HUES48 (cell line): ENCODE data around the gene OAS3.

Experiments
- H3K27ac ChIP-seq: one replicate; pipeline ENCODE4 v1.7.0; 2013; ENCODE audit warnings: low read depth, low read length, inconsistent platforms
- H3K27me3 ChIP-seq: 2 replicates; pipeline ENCODE4 v1.6.1; 2013; ENCODE audit warnings: mild to moderate bottlenecking, low read length; ENCODE audit not compliant: control insufficient read depth, insufficient read depth
- H3K36me3 ChIP-seq: 2 replicates; pipeline ENCODE4 v1.6.1; 2013; ENCODE audit warnings: low read length; ENCODE audit not compliant: control insufficient read depth, insufficient read depth
- H3K4me1 ChIP-seq: 2 replicates; pipeline ENCODE4 v1.6.1; 2013; ENCODE audit warnings: mild to moderate bottlenecking, low read length; ENCODE audit not compliant: control insufficient read depth, insufficient read depth
- H3K4me3 ChIP-seq: 2 replicates; pipeline ENCODE4 v1.5.1; 2013; ENCODE audit warnings: mild to moderate bottlenecking, low read depth, low read length
- H3K9ac ChIP-seq: 2 replicates; pipeline ENCODE4 v1.6.1; 2013; ENCODE audit warnings: mild to moderate bottlenecking, low read depth, low read length, moderate library complexity
- H3K9me3 ChIP-seq: 2 replicates; pipeline ENCODE4 v1.6.1; 2013; ENCODE audit warnings: low read length; ENCODE audit not compliant: control insufficient read depth, insufficient read depth

The OAS3 gene

GRCh38 chr12:112927475-112927874, 10.8 kb upstream of the OAS3 start:
- peaks cover 3% of the 10 kb centered on the region; the same call in 1 of the 2 replicates for H3K9me3 ChIP-seq
- H3K9ac ChIP-seq: no peak overlapping the region
- H3K27me3 ChIP-seq: no peaks in the 10 kb centered on the region
- H3K27ac ChIP-seq: no peak overlapping the region
- H3K4me1 ChIP-seq: peaks cover 1% of the 10 kb centered on the region
- no peak overlapping the region for H3K4me3 ChIP-seq
- no peaks in the 10 kb centered on the region for H3K36me3 ChIP-seq

- Histone ChIP-seq H3K9ac (no peak overlapping the region), H3K36me3 (no peaks in the 10 kb centered on the region), H3K4me3 (no peak overlapping the region), H3K9me3 (peaks cover 3% of the 10 kb centered on the region; the same call in 1 of the 2 replicates), H3K27ac (no peak overlapping the region), H3K27me3 (no peaks in the 10 kb centered on the region), H3K4me1 (peaks cover 3% of the 10 kb centered on the region)
Measured at GRCh38 chr12:112927925-112928324, 10.3 kb upstream of the OAS3 start.

DNA sequence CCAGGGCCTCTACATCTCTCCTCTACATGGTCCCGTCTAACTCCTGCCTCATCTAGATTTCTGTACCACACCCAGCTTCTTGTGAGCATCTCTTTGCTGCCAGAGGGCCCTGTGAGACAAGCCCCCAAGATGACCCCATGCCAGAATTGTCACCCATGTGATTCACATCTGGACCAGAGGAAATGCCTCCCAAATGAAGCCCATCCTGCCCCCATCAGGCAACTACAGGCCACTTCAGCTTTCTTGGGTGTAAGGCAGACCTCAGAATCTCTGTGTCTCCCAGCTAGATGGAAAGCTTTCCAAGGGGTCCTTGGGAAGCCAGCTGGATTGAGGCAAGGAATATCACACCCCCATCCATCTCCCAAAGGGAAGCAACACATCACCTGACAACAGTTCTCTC, 9.3 kb upstream of the OAS3 start:
- H3K4me1 ChIP-seq: peaks cover 3% of the 10 kb centered on the region
- H3K27ac ChIP-seq: no peak overlapping the region

GRCh38 chr12:112929715-112930114, 8.6 kb upstream of the OAS3 start:
- no peaks in the 10 kb centered on the region for H3K27me3 ChIP-seq
- H3K4me1 ChIP-seq: peaks cover 3% of the 10 kb centered on the region
- peaks cover 3% of the 10 kb centered on the region; the same call in 1 of the 2 replicates for H3K9me3 ChIP-seq

More for the DNA sequence above, 9.3 kb upstream of the OAS3 start:
- H3K4me3 ChIP-seq: no peak overlapping the region
- no peak overlapping the region for H3K9ac ChIP-seq
- no peaks in the 10 kb centered on the region for H3K36me3 ChIP-seq
- no peaks in the 10 kb centered on the region for H3K27me3 ChIP-seq
- H3K9me3 ChIP-seq: peaks cover 3% of the 10 kb centered on the region; the same call in 1 of the 2 replicates

GRCh38 chr12:112930350-112930749, 7.9 kb upstream of the OAS3 start:
- no peak overlapping the region for H3K27ac ChIP-seq
- H3K27me3 ChIP-seq: no peaks in the 10 kb centered on the region
- no peaks in the 10 kb centered on the region for H3K36me3 ChIP-seq
- H3K9ac ChIP-seq: no peak overlapping the region
- peaks cover 3% of the 10 kb centered on the region; the same call in 1 of the 2 replicates for H3K9me3 ChIP-seq
- H3K4me1 ChIP-seq: peaks cover 3% of the 10 kb centered on the region
- no peak overlapping the region for H3K4me3 ChIP-seq

More at GRCh38 chr12:112929715-112930114, 8.6 kb upstream of the OAS3 start:
- no peaks in the 10 kb centered on the region for H3K36me3 ChIP-seq
- no peak overlapping the region for H3K4me3 ChIP-seq
- no peak overlapping the region for H3K9ac ChIP-seq
- H3K27ac ChIP-seq: no peak overlapping the region

DNA sequence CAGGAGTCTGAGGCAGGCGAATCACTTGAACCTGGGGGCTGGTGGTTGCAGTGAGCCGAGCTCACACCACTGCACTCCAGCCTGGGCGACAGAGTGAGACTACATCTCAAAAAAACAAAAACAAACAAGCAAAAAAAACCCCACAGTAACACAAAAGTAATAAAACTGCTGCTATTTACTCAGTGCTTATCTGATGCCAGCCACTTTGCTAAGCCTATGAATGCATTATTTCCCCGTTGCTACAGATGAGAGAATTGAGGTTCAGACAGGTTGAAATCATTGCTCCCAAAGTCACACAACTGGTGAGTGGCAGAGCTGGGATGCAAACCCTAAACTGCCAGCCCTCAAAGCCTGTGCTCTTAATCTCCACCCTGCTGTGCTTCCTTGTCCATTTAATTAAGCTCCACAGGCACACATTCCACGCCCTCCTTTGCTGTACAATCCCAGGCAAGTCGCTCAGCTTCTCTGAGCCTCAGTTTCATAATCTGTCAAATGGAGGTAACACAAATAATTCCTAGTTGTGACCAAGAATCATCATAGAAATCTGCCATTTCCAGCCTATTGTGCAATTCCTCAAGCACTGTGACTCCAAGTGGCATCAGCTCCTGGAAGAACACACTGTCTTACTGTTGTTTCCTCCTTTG, 5.7 kb upstream of the OAS3 start:
- H3K9ac ChIP-seq: no peak overlapping the region
- peaks cover 3% of the 10 kb centered on the region for H3K4me1 ChIP-seq
- peaks cover 7% of the 10 kb centered on the region for H3K27me3 ChIP-seq
- no peak overlapping the region for H3K27ac ChIP-seq
- H3K36me3 ChIP-seq: no peaks in the 10 kb centered on the region
- H3K9me3 ChIP-seq: no peaks in the 10 kb centered on the region; the same call in 1 of the 2 replicates
- H3K4me3 ChIP-seq: no peak overlapping the region

- H3K27ac ChIP-seq: no peak overlapping the region
- H3K9ac ChIP-seq: no peak overlapping the region
Measured at GRCh38 chr12:112933129-112933505, 5.2 kb upstream of the OAS3 start.

GRCh38 chr12:112936264-112936663, 2.0 kb upstream of the OAS3 start:
- peaks cover 9% of the 10 kb centered on the region for H3K4me1 ChIP-seq
- no peaks in the 10 kb centered on the region for H3K9me3 ChIP-seq
- peaks cover 32% of the 10 kb centered on the region for H3K27me3 ChIP-seq
- no peaks in the 10 kb centered on the region for H3K36me3 ChIP-seq
- no peak overlapping the region for H3K9ac ChIP-seq
- no peak overlapping the region for H3K4me3 ChIP-seq
- no peak overlapping the region for H3K27ac ChIP-seq

More at GRCh38 chr12:112933129-112933505, 5.2 kb upstream of the OAS3 start:
- Histone ChIP-seq H3K9me3 (no peaks in the 10 kb centered on the region), H3K27me3 (peaks cover 12% of the 10 kb centered on the region), H3K36me3 (no peaks in the 10 kb centered on the region), H3K4me1 (peaks cover 3% of the 10 kb centered on the region), H3K4me3 (no peak overlapping the region)

- H3K4me1 ChIP-seq: peaks cover 9% of the 10 kb centered on the region
Measured at GRCh38 chr12:112936927-112937326, 1.3 kb upstream of the OAS3 start.

GRCh38 chr12:112938751-112939150, 477 bp downstream of the OAS3 start:
- Histone ChIP-seq H3K9me3 (no peaks in the 10 kb centered on the region), H3K36me3 (no peaks in the 10 kb centered on the region), H3K27ac (no peak overlapping the region), H3K27me3 (peaks cover 32% of the 10 kb centered on the region), H3K4me3 (peak overlapping the region; percentile 70), H3K9ac (0 out of 2 replicates have a peak overlapping the region, but pooled peaks have one; percentile 22), H3K4me1 (0 out of 2 replicates have a peak, but pooled peaks cover 6% of the 10 kb centered on the region)

More at GRCh38 chr12:112936927-112937326, 1.3 kb upstream of the OAS3 start:
- H3K4me3 ChIP-seq: no peak overlapping the region
- no peaks in the 10 kb centered on the region for H3K36me3 ChIP-seq
- H3K9me3 ChIP-seq: no peaks in the 10 kb centered on the region
- H3K27me3 ChIP-seq: peaks cover 32% of the 10 kb centered on the region
- H3K27ac ChIP-seq: no peak overlapping the region
- no peak overlapping the region for H3K9ac ChIP-seq

- Histone ChIP-seq H3K9ac (no peak overlapping the region), H3K4me3 (no peak overlapping the region), H3K4me1 (0 out of 2 replicates have a peak, but pooled peaks cover 6% of the 10 kb centered on the region), H3K9me3 (no peaks in the 10 kb centered on the region), H3K27me3 (peaks cover 32% of the 10 kb centered on the region), H3K27ac (no peak overlapping the region), H3K36me3 (no peaks in the 10 kb centered on the region)
Measured at GRCh38 chr12:112939761-112940381, 1.6 kb downstream of the OAS3 start.
